Left ventricle myocardium superior (tissue), 1 donor: Measurements from ENCODE around the gene HLA-DOB. TPM values are rescaled to one million over a fixed set of nuclear protein-coding genes. Genes with fewer than 3 reads are reported as not detected.

Experiments
- ATAC-seq: fragments of 200-7000 bp; cut with Tn5 transposase; one replicate; pipeline ENCODE4 v1.9.1; 2020; ENCODE audit warnings: mild to moderate bottlenecking, moderate library complexity
- DNase-seq: peaks from one replicate; pipeline ENCODE4 v3.0.0-alpha.2; 2020
- intact Hi-C: fragments of 100-400 bp; cut with micrococcal nuclease; formaldehyde crosslinking; loops from one replicate; pipeline ENCODE4 v1.11.0; 2022
- total RNA-seq: library from RNA; stranded (reverse); fragmentation: NEBNext Ultra II Directional; extraction: Animal tissue kit (Norgen Biotek cat#: 25700); gene quantifications from one replicate; pipeline ENCODE4 v1.2.1, GENCODE V29; 2021
- donor health status: DM: no; HTN: yes; CAD: no; lungs with severe emphysema.

The HLA-DOB gene
- total RNA-seq, 1 donor from 2014 or later, result 0.32 TPM

- intact Hi-C loops, result no loop called here
- no peak for ATAC-seq
- DNase-seq, result no peak
Observed at GRCh38 chr6:32775071-32775470, 41.7 kb downstream of the HLA-DOB start.

GRCh38 chr6:32774426-32774825 is 42.4 kb downstream of the HLA-DOB start:
- no peak for DNase-seq
- intact Hi-C loops, result no loop called here
- ATAC-seq, result no peak

GRCh38 chr6:32772656-32773055 is 44.1 kb downstream of the HLA-DOB start:
- intact Hi-C loops, result no loop called here
- no peak for DNase-seq
- no peak for ATAC-seq

- DNase-seq, result no peak
- intact Hi-C loops, result no loop called here
- ATAC-seq, result no peak
Observed at GRCh38 chr6:32764048-32764447, 52.8 kb downstream of the HLA-DOB start.

- DNase-seq, result no peak
- intact Hi-C loops, result loop anchor here (2.0 kb wide), 1 partner anchor 99 kb away; no protein-coding TSS in a partner anchor
- no peak for ATAC-seq
Observed at GRCh38 chr6:32763421-32763820, 53.4 kb downstream of the HLA-DOB start, which contains the start of gene HLA-DQB2. Gene HLA-DQB2 (minus strand): TSS chr6:32763532. CDS start chr6:32763470, 62 bp downstream.

Other genes with a start within 250 kb of the HLA-DOB start
- 34.3 TPM for gene HLA-DRB1, start 227.2 kb downstream of the HLA-DOB start, total RNA-seq
- 4.9 TPM for gene HLA-DQA1, start 179.6 kb downstream of the HLA-DOB start, total RNA-seq
- 4.4 TPM for gene HLA-DQB1, start 150.3 kb downstream of the HLA-DOB start, total RNA-seq
- 2.7 TPM for gene HLA-DQA2, start 75.6 kb downstream of the HLA-DOB start, total RNA-seq
- 3.3 TPM for gene HLA-DQB2, start 53.5 kb downstream of the HLA-DOB start, total RNA-seq
- 20.8 TPM for gene TAP2, start 21.7 kb upstream of the HLA-DOB start, total RNA-seq
- 16.2 TPM for gene PSMB8, start 27.0 kb upstream of the HLA-DOB start, total RNA-seq
- gene TAP1, start 36.7 kb upstream of the HLA-DOB start, total RNA-seq, result 14.6 TPM
- gene PSMB9, start 37.2 kb upstream of the HLA-DOB start, total RNA-seq, result 16.3 TPM
- gene HLA-DMB, start 124.0 kb upstream of the HLA-DOB start, total RNA-seq, result 10.6 TPM
- gene HLA-DMA, start 136.1 kb upstream of the HLA-DOB start, total RNA-seq, result 20.0 TPM
- gene BRD2, start 151.6 kb upstream of the HLA-DOB start, total RNA-seq, result 73.8 TPM
- 1.8 TPM for gene HLA-DOA, start 192.6 kb upstream of the HLA-DOB start, total RNA-seq